GM12891 (cell line): ENCODE results near the gene ZIC5.

Experiments
- POLR2A ChIP-seq: IDR thresholded peaks from 2 replicates; pipeline ENCODE4 v1.6.1; 2011; ENCODE audit warnings: low read depth, low read length, control low read depth
- POLR2AphosphoS5 ChIP-seq: IDR thresholded peaks from 2 replicates; pipeline ENCODE4 v1.6.1; 2011; ENCODE audit warnings: low read depth, low read length, control low read depth
- TAF1 ChIP-seq: IDR thresholded peaks from 2 replicates; pipeline ENCODE4 v1.6.1; 2011; ENCODE audit warnings: low read depth, low read length, control low read depth

DNA sequence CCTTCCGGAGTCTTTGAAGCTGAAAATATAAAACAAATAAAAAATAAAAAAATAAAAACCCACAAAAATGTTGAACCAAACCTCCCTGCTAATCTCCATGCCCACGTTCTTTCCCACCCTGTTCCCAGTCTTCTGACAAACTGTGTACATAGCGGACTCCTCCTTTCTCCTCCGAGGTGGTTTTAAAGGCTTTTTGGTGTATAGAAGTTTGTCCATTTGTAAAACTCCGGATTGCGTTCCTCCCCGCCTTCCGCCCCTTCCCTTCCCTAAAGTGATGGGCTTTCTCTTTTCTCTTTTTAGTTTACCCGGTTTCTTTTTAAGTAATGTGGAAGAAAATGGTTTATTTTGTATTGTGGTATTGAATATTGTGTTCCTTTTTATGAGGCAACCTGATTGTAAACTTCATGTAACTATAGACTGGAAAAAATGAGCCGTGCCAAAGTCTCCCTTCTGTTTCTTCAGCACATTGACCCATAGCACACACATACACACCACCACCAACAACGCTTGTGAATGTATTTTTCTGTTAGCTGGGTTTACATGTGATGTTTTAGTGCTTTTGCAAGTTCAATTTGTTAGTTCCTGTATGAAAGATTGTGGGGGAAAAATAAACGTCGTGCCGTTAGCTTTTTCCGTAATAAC is 14.4 kb upstream of the ZIC5 start:
- TF ChIP-seq POLR2AphosphoS5 (no peak), POLR2A (no peak), TAF1 (no peak)
